ENCODE data around the gene CNKSR2. TPM values are rescaled to one million over a fixed set of nuclear protein-coding genes. Genes with fewer than 3 reads are reported as not detected.

The CNKSR2 gene
- total RNA-seq, 1 donor from 2014 or later, result 13.4 TPM

DNA sequence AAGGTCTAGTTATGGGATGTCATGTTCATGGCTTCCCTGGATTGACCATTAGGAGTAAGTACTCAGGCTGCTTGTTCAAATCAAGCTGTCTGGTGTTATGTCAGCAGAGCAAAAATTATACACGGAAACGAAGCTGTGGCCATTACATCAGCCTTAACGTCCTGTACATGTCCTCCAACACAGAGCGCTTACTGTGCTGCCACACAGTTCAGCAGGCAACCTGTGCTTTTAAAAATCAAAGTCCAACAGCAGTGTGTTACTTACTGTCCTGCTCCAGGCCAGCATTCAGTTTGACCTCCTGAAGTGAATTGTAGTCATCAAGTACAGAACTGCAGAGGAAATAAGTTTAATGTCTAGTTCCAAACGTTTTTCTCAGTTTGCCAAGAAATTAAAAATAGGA lies 237.9 kb downstream of the CNKSR2 start:
- DNase-seq, result peak; percentile 0

DNA sequence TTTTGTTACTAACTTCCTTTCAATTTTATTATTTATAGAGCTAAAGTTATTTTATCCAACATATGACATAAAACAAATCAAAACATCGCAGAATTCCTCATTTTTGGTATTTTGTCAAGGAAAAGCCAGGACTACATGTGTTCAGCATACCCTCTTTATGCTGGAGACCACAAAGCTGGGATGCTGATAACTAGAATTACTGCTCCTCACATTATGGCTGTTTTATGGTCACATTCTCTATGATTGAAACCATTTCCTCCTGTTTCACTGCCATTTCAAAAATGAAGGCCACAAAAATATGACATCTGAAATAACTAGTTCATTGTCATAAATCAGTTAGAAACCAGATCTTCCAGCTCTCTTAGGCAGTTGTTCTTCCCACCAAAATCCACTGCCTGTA lies 242.2 kb downstream of the CNKSR2 start:
- no peak for DNase-seq

DNA sequence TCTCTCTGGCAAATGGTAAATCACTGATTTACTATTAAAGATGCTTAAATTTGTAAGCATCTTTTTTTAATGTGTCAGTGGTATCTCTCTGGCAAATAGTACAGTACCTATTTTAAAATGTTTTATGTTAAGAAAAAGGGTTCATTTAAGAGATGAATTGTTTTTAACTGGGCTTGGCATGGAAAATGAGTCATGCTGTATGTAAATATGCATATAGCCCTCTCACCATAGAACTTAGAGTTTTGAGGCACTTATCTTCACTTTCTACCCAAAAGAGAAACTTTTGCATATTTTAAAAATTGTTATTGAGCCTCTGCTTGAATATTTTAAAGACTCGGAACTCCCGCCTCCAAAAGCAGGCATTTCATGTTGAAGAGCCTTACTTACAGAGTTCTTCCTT lies 246.0 kb downstream of the CNKSR2 start:
- no peak for DNase-seq

DNA sequence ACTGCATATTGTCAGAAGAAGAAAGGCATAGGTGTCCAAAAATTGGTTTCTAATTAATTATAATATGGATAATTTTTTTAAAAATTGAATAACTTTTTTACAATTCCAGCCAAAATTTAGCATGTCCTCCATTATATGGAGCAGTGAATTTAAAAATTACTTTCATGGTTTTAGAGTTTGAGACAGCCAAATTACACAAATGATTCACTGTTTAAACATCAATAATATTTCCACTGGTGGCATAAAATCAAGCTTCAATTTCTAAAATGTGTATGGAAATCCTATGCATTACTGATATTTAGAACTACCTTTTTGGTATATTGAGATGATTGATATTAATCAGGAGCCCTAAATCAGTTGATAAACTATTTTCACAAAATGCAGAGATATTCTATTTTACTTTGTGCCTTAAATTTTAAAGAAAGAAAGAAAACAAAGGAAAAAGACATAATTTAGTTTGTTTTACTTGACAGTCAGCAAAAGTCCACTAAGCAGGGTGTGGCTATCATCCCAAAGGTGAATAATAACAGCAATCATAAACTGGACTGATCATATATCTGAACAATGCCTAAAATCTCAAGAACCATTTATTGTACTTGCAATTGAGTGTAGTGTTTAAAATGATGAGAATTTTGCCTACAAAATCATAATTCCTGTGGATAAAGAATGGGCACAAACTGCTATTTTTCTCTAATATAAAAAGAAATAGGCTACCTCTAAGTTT lies 249.7 kb downstream of the CNKSR2 start:
- DNase-seq, result no peak

DNA sequence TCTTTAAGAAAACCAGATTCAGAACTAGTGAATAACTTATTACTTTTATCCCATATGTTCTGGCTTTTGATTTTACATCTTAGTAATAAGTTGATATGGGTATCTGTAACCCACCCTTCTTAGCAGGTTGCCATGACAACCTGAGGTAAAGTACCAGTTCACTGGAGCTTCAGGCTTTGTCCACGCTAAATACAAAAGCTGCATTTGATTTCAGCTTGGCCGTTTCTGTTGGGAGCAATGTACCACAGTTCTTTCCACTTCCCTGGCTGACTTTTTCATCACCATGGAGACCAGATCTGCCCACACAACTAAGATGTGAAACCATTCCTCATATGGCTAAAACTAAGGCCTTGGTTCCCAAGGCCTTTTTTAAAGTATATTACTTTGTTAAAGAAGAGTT lies 257.8 kb downstream of the CNKSR2 start:
- peak; percentile 27 for DNase-seq

DNA sequence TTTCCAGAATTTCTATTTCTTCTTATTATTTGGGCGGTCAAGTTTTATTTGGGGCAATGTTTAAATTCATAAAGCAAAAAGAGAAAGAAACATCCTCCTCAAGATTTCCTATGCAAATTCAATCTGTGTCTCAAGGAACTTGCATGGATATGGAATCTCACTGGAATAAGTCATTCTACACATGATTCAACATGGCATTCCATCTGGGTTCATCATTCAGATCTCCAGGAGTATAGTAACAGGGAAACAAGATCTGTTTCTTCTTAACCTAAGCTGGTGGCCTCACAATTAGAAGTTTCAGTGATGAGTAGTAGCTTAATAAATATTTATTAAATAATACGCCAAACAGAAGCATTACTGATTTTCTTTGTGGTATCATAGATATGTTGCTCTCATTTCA lies 264.1 kb downstream of the CNKSR2 start:
- no peak for DNase-seq

DNA sequence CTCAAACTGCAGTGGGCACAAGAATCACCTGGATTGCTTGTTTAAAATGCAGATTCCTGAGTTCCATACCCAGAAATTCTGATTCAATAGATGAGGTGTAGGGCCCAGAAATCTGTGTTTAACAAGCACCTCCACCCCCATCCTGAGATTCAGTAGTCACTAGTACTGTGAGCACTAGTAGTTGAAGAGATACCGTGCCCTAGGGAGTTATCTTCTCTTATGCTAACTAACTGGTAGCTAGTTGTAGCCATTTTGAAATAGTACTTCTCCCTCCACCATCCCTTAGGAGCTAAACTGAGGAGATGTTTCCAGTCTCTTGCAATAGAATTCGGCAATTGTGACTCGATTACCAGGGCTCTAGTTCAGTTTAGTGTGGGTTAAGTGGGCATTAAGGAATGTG lies 265.6 kb downstream of the CNKSR2 start:
- no peak for DNase-seq

DNA sequence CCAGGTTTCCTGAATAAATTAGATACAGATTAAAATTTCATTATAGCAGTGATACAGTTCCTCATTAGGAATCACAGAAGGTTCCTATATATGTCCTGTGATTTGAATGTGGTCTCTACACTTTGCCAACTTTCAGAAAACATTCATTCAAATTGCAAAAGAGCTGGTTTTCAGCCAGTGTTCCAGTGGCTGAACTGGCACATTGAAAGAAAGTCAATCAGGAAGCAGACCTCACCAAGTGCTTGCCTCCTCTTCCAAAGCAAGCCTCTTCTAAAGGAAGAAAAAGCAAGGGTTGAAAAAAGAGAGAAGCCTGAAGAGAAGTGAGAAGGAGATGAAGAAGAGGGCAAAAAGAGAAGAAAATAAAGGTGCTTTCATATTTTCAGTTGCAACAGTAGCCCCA lies 271.2 kb downstream of the CNKSR2 start:
- no peak for DNase-seq

DNA sequence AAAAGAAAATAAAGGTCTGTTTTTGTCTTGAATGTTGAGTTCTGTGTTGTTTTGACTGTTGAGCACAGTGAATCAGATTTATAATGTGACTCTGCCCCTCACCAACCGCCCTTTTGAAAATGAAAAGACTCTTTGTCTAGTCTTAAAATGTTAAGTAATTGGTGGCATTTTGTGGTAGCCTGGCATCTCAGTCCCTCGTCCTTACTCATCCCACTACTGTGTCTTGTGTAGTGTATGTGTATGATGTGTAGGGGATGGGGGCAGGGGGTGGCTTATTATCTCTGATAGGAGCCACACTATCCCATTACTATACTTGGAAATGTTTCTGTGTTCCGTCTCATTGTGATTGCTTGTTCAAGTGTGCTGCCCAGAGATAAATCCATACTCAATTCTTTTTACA lies 271.7 kb downstream of the CNKSR2 start:
- no peak for DNase-seq

DNA sequence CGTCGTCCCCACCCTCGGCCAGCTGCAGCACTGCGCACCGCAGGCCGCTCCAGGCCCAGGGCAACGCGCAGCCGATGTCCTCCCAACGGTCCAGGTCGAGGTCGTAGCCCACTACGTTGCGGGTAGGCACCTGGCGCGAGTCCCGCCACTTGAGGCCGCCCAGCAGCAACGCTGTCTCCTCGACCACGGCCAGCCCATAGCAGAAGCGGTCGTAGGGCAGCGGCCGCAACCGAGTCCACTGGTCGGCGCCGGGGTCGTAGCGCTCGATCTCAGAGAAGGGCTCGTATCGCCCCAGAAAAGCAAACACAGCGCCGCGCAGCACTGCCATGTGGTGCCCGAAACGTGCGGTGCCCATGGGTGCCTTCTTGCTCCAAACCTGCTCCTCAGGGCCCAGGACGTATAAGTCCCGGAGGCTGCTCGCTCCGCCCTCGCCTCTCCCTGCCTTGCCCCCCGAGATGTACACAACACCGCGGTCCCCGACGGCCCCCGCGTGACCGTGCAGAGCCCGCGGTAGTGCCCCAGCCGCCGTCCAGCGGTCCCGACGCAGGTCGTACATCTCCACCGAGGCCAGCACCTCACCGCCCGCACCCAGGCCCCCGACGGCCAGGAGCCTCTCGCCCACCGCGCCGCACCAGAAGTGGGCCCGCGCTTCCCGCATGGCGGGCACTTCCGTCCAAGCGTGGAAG lies 281.8 kb downstream of the CNKSR2 start:
- no peak for DNase-seq

DNA sequence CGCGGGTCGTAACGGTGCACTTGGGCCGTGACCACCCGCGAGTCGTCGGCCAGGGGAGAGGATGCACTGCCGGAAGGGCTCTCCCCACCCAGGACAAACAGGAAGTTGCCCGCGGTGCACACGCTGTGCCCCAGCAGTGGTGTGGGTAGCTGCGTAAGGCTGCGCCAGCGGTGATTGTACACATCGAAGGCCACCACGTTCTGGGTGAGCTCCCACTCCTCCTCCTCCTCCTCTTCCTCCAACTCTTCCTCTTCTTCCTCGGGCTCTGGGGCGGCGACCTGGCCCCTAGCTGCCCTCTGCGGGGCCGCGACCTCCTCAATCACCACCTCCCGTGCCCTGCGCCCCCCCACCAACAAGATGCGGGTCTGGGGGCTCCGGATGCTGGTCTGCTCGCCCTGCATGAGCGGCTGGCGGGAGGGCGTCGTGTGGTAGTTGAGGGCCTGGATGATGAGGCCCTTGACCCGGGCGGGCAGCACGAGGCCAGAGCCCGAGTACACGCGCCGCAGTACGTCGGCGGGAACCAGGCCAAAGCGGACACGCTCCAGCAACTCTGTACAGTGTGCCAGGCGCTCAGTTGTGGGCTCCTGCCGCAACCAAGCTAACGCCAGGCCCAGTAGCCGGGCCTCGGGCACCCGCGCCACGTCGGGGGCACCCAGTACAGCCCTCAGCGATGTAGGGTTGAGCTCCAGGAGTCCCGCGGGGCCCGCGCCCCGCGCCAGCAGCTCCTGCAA lies 282.5 kb downstream of the CNKSR2 start:
- DNase-seq, result no peak

DNA sequence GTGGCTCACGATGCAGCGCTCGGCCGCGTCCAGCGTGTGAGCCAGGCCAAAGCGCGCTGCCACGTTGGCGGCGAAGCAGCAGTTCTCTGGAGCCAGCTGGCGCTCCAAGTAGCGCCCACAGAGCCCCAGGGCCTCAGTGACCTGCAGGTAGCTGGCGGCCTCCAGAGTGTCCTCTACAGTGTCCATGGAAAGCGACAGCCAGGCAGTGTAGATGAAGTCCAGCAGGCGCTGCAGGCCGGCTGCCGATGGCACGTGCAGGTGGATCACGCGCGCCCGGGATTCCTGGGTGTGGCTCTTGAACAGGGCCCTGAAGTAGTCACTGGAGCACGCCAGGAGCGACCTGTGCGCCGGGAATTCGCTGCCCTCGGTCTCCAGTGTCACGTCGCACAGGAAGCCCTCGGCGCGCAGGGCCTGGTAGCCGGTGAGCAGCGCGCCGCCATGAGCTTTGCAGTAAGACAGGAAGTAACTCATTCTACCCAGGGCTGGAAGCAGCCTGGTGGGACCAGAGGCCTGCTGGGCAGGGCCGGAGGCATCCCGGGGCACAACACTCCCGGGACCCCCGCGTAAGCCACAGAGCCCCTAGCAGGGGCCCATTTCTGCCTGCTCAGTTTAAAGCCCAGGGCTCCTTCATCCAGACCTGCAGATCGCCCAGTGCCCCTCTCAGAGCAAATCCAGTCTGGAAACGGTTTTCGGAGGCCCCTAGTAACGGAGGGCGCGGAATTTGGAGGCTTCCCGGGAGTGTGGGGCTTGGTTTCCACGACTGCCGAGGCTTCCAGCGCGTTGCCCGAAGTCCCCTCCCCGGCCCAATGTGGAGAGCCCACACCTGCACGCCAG lies 283.3 kb downstream of the CNKSR2 start:
- no peak for DNase-seq

DNA sequence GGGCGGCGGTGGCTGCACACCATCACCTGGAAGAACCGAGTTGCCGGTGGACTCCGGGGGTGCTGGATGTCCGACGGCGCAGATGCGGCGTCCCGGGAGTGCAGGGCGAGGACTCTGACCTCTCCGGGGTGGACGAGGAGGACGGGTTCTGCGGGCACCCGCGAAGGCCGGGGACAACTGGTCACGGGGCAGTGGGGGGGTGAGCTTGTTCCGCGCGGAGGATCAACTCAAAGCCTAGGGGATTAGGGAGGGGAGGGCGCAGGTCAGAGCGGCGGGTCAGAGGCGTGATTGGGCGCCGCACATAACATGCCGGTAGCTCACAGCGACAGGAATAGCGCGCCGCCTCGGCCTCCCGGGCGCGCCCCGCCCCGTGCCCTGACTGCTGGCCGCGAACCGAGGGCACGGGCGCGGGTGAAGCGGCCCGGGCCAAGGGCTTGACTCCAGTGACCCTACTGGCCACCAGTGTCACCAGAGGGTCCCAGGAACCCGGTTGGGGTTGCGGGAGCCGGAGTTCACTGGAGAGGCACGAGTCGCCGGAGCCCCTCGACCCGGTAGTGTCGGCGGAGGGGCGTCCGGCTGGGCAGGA lies 284.0 kb downstream of the CNKSR2 start, which contains the start of gene KLHL34:
TSS of gene KLHL34 (minus strand) at position 179 of the 586 bp plus-strand sequence. CDS start 542 bp downstream, outside the sequence.
- no peak for DNase-seq

DNA sequence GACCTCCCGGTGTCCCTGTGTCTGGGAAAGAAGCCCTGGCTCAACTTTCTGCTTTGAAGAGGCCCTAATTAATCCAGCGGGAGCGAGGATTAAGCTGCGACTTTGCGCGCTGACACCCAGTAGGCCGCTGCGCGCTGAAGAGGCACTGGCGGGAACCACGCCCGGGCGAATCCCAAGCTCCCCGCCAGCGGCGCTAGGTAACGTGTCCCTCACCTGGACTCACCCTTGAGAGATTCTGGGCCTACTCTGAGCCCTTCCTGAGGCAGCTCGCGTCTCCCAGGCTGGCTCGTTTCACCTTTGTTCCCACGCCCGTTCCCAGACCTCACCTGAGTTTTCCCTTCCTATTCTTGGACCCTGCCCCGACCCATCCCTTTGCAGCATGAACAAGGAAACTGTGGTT lies 284.5 kb downstream of the CNKSR2 start:
- no peak for DNase-seq

DNA sequence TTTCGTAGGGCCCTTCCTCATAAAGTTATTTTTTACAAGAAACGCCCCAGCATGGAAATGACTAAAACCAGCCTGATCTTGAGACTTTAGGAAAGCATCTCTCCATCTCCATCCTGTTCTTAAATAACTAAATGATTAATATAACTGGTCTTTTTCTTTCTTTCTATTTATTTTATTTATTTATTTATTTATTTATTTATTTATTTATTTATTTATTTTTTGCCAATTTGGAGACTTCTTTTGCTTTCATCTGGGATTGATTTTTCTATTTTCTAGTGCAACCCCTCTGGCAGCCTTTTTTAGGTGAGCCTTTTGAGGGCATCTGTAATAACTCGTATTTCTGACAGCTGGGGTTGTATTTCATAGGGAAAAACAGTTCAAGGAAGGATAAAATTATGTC lies 285.1 kb downstream of the CNKSR2 start:
- no peak for DNase-seq

DNA sequence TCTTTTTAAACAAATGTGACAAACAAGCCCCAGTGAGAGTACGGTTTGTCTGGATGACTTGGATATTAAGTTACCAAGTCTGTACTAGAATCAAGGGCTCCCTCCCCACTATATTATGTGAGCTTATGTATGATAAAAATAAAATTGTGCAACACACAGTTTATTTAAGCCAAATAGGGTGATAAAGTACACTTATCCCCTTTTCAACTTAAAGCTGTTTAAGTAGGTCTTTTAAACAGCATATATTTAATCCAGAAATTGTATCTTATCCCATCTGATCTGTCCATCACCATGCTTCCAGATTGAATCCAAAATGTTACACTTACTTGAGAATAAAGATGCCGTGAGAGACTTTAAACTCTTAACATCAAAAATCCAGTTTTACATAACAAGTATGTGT lies 285.9 kb downstream of the CNKSR2 start:
- no peak for DNase-seq

DNA sequence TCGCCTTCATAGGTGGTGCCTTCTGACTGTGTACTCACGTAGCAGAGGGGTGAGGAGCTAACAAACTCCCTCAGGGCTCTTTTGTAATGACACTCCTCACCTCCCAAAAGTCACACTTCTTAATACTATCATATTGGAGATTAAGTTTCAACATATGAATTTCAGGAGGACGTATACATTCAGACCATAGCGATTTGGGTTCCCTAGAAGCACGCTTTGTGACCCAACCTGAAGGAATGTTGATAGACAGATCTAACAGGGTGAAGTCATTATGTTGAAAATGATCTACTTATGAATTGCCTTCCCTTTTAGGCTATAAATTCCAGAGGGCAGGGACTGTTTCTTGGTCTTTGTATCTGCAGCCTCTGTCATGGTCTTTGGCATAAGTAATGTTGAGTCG lies 287.1 kb downstream of the CNKSR2 start:
- DNase-seq, result no peak

DNA sequence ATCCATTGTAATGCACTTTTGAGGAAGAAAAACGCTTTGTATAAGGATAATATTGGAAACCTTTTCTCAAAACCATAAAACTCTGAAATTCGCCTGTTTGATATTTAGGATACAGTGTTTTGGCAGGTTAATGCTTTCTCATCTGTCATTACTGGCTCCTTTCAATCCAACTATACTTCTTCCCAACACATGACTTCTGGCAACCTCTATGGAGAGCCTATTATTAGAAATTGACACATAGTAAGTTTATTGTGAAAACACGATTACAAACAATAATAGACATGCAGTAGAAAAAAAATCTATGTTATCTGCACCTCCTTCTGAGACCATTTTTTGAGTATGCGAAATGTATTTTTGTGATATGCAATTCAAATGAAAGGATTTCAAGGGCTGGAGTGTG lies 288.5 kb downstream of the CNKSR2 start:
- no peak for DNase-seq

DNA sequence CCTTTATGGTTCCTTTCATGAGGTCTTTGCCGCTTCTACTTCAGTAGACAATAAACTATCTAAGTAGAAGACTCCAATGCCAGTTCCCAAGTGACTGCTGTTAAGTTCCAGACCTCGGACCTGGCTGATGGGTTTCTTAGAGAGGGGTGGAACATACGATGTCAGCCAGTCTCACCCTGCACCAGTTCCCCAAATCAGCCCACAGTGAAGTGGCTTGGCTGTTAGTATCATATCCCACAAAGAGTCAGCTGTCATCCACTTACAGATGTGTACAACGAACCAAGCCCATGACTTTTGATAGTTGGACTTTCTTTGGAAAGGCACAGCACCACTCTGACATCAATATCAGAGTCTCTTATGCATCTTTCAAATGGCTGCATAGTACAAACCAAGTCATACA lies 292.0 kb downstream of the CNKSR2 start:
- DNase-seq, result no peak

DNA sequence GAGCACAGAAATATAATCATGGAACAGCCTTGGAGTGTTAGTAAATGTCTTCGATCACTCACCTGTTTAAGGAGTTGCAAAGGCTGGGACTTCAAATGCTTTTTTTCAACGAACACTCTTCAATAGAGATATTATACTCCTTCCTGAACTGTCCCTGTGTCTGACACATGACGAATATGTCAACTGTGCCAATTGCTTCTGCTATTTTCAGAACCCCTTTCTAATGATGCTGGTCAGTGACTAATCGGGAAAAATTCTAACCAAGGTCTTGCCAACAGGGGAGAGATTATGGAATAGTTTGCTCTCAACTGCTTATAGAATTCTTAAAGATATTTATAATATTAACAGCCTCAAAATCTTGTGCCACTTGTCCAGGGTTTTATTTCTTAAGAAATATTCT lies 292.5 kb downstream of the CNKSR2 start:
- no peak for DNase-seq

DNA sequence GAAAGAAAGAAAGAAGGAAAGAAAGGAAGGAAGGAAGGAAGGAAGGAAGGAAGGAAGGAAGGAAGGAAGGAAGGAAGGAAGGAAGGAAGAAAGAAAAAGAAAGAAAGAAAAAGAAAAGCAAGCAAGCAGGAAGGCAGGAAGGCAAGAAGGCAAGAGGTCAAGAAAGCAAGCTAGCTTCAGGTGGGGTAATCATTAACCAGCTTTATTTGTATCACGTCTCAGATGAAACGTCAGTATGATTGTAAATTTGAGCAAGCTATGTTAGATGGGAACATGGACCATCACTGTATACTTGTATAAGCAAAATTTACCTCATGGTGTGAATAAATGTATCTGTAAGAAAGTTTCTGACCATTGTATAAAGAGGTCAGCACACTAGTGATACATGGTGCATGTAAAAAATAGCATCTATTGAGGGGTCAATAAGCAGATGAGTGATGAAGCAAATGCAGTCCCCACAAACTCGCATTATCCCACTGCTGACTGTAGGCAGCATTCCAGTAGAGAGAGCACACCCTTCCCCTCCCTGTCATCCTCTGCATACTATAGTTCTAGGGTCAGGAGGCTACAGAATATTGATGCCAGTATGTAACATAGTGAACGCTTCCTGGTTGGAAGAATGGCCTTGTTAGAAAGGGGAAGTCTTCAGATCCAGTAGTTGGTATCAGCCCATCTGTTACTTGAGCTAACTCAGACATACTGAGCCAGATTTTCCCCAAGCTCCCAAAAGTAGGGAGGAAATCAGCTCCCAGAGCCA lies 300.4 kb downstream of the CNKSR2 start:
- no peak for DNase-seq
